GM12892 (cell line): ENCODE data around the gene DLL1.

Source experiments
- POLR2A ChIP-seq: IDR thresholded peaks from 2 replicates; pipeline ENCODE4 v1.6.1; 2011; ENCODE audit warnings: low read depth, low read length, control low read depth
- POLR2AphosphoS5 ChIP-seq: IDR thresholded peaks from 2 replicates; pipeline ENCODE4 v1.6.1; 2011; ENCODE audit warnings: low read depth, low read length, control low read depth

GRCh38 chr6:170249817-170250216 lies 41.1 kb downstream of the DLL1 start:
- TF ChIP-seq POLR2AphosphoS5 (no peak), POLR2A (no peak)
